D721Med (cell line): ENCODE results near the gene COPS3.
A peak's percentile ranks its signal among the peaks of the same experiment; 100 is the strongest.

Experiments used
- DNase-seq: peaks from one replicate; pipeline ENCODE4 v3.0.0; 2011; ENCODE audit warnings: low spot score; ENCODE audit not compliant: insufficient read length
- FAIRE-seq: peaks from 2 replicates; lab custom pipeline; 2011; peaks lifted over from hg19 to GRCh38; lab: Jason Lieb, UNC
- CTCF ChIP-seq: IDR thresholded peaks from 2 replicates; pipeline ENCODE4 v1.5.1; 2012; ENCODE audit warnings: mild to moderate bottlenecking, control low read depth; ENCODE audit not compliant: insufficient read depth; ENCODE audit errors: missing control alignments

COPS3 gene

GRCh38 chr17:17206124-17206912, 74.7 kb downstream of the COPS3 start, which contains the start of gene PLD6:
Gene PLD6 (minus strand): TSS chr17:17206333. CDS start chr17:17206286, 47 bp downstream.
- TF ChIP-seq CTCF, result no peak
- DNase-seq, result peak; percentile 85
- FAIRE-seq, result no peak

- no peak for TF ChIP-seq CTCF
- no peak for FAIRE-seq
- DNase-seq, result no peak
Measured at GRCh38 chr17:17205368-17206123, 75.5 kb downstream of the COPS3 start.

GRCh38 chr17:17204635-17205231, 76.3 kb downstream of the COPS3 start:
- TF ChIP-seq CTCF, result no peak
- no peak for FAIRE-seq
- no peak for DNase-seq

- FAIRE-seq (no peak), DNase-seq (no peak)
- no peak for TF ChIP-seq CTCF
Measured at GRCh38 chr17:17204041-17204591, 76.9 kb downstream of the COPS3 start.

GRCh38 chr17:17203173-17203730, 77.8 kb downstream of the COPS3 start:
- no peak for TF ChIP-seq CTCF
- no peak for DNase-seq
- FAIRE-seq, result no peak

- no peak for FAIRE-seq
- no peak for DNase-seq
- no peak for TF ChIP-seq CTCF
Measured at GRCh38 chr17:17201907-17202306, 79.1 kb downstream of the COPS3 start.
